Stimulated activated CD8-positive, alpha-beta memory T cell treated with anti-CD3 and anti-CD28 coated beads, Interleukin-2, amount 100 ng/mL, for 48 hours (primary cell): ENCODE results near the gene CEP170.

ENCODE experiments used
- DNase-seq, 2 donors: peaks; one replicate each; pipeline ENCODE4 v3.0.0-alpha.2; 2020; ENCODE audit warnings: low read depth in 2 of 2

Gene CEP170

DNA sequence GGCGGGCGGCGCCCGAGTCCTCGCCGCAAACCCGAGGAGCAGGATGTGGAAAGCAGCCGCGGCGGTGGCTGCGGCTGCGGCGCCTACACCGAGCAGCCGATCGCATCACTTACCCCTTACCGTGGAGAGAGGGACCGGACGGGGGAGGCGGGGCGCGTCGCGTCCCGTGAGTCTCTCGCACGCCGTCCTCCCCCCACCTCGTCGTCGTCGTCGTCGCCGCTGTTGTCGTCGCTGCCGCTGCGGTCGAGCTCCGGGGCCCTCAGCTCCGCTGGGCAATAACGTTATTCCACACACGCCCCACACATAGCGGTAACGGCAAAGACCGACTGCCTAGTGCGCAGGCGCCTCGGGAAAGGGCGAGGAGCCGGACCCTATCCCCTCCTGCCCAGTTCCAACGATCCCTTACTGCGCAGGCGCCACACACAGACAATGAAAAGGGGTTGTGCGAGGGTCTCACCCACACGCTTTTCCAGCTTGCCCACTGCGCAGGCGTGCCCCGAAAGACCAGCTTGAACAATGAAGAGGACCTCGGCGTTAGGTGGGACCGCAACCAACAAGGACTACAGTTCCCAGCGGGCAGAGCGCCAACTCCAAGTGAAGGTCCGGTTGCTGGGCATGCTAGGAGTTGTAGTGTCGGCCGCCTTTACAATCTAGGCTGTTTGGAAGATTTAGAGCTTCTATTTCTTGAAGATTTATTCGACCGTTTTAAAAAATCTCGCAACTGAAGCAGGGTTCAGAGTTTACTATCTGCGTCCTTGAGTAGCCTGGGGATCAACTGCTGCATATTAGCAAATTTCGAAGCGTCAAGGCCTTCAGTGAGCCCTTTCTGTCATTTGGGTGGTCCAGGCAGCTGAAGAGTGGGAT lies at the start of gene CEP170:
Gene CEP170, minus strand, starts transcription at position 355 of the 864 bp plus-strand sequence. CDS start 30,001 bp downstream, outside the sequence.
- DNase-seq: peak; percentile 80 to 82

DNA sequence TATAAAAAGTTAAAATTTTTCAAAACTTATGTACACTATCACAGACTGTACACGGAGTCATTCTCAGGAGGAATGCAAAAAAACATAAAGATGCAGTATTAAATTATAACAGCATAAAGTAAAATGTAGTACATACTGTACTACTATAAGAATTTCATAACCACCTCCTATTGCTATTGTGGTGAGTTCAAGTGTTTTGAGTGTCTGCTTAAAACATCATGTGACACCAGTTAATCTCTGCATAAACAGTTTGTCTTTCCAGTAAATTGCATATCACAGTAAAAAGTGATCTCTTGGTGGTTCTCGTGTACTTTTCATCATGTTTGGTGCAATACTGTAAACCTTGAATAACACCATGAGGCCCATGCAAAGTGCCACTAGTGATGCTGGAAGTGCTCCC lies 46.0 kb upstream of the CEP170 start:
- DNase-seq: no peak

DNA sequence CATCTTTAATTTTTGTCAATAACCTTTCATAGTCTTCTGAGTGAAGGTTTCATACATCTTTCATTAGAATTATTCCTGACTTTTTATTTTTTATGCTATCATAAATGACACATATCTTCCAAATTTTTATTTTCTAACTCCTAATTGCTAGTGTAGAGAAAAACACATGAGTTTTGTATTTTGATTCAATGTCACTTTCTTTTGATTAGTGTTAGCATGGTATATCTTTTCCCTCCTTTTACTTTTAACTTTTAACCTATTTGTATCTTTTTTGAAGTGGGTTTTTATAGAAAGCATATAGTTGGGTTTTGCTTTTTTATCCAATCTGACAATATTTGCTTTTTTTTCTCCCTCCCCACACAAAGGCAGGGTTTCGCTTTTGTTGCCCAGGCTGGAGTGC lies 44.0 kb upstream of the CEP170 start:
- no peak for DNase-seq

DNA sequence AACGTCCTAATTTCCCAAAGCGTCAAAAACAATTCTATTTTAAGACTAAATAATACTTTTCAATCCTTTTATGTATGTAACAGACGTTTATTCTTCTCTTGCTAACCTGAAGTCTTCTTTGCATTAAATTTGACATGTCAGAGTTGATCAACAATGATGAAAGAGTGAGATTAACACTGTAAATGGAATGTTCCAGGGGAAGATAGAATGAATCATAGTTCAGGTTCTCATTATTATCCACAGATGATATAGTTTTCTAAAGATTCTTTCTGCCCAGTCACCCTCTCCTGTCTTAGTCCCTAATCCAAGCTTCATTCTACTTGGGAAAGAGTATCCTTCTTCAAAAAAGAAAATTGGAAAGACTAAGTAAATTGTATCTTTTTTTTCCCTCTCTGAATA lies 39.6 kb upstream of the CEP170 start:
- DNase-seq: no peak

DNA sequence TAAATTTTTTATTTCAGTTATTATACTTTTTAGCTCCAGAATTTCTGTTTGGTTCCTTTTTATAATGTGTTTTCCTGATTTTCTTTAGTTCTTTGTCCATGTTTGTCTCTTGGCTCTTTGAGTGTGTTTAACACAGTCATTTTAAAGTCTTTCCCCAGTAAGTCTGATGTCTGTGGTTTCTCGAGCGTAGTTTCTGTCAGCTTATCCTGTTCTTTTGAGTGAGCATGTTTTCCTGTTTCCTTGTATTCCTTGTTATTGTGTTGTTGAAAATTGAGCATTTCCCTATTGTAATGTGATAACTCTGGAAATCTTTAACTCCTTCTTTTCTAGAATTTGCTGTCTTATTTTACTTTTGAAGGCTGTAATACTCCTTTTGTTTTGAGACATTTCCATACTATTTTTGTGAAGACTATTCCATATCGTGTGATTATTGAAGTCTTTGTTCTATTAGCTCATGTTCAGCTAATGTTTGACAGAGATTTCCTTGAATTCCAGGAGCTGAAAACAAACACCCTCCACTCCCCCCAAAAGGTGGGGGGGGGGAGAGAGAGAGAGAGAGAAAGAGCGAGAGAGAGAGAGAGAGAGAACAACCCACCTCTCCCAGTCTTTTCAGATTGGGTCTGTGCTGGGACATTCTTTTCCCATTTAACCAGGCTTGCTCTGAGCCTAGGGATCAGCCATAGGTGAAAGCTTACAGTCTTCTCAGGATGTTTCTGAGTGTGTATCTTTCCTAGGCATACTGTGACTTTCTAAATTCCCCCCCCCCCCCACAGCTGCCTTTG lies 39.1 kb upstream of the CEP170 start:
- no peak for DNase-seq

DNA sequence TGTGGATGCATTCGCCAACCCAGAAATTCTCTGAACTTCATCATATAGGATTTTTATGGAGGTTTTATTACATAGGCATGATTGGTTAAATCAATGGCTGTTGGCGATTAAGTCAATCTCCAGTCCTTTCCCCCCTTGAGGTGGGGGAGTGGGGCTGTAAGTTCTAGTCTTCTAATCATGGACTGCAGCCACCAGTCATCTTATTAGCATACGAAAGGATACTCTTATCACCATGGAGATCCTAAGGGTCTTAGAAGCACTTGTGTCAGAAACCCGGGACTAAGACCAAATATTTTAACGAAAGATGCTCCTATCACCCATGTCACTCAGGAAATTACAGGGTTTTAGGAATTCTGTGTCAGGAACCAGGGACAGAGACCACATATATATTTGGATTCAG lies 37.0 kb upstream of the CEP170 start:
- no peak for DNase-seq

DNA sequence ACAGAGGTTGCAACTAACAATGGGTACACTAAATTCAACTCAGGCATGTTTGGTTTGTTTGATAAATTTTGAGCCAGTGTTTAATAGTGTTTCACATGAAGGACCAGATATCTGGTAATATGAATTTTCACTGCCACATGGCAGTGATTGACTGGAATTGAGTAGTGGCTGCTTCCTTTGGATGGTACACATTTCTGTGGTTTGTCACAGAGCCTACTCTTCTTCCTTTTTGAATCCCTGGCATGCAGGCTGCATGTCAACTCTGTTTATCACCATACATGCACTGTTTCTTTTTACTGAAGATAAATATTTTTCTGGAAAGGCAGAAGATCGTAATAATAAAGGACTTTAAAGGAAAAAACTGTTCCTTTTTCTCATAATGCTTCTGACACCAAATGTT lies 36.2 kb upstream of the CEP170 start:
- DNase-seq: no peak

DNA sequence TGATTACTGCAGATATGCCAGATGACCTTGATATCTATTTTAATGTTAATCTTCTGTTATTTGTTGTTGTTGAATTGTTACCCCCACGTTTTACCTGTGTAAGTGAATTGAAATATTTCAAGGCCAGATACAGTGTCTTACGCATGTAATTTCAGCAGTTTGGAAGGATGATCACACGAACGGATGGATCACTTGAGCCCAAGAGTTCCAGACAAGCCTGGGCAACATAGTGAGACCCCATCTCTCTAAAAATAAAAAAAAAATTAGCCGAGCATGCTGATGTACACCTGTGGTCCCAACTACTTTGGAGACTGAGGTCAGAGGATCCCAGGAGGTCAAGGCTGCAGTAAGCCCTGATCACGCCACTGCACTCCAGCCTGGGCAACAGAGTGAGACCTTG lies 33.0 kb upstream of the CEP170 start:
- no peak for DNase-seq

DNA sequence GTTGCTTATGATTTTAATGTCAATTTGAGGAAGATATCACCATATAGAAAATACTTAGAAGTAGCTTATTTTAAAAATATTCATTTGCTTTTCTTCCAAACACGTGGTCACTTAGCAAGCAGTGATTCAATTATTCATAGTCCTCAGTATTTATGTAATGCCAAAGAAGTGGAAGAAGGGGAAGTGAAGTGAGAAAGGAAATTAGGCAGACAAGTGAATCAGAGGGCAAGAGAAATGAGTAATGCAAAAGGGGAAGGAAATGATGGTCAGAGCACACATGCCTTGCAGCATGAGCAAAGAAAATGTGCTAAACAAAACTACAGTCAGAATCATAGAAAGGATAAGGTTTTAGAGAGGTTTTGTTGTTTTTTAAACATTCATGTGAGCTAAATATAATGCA lies 32.6 kb upstream of the CEP170 start:
- no peak for DNase-seq

DNA sequence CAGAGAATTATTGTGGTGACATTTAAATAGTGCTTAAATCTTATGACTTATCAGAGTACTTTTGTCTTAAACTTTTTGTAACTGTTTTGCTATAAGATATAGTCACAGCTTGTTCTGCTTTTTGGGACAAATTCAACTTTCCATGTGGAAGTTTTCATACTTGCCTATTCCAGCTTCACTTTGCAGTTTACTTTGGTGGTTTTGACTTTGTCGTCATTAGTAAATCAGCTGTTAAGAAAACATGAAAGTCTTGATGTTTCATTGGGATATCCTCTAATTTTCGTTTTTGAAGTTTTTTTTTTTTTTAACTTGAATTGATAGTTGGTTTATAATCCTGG lies 32.0 kb upstream of the CEP170 start:
- DNase-seq: no peak

DNA sequence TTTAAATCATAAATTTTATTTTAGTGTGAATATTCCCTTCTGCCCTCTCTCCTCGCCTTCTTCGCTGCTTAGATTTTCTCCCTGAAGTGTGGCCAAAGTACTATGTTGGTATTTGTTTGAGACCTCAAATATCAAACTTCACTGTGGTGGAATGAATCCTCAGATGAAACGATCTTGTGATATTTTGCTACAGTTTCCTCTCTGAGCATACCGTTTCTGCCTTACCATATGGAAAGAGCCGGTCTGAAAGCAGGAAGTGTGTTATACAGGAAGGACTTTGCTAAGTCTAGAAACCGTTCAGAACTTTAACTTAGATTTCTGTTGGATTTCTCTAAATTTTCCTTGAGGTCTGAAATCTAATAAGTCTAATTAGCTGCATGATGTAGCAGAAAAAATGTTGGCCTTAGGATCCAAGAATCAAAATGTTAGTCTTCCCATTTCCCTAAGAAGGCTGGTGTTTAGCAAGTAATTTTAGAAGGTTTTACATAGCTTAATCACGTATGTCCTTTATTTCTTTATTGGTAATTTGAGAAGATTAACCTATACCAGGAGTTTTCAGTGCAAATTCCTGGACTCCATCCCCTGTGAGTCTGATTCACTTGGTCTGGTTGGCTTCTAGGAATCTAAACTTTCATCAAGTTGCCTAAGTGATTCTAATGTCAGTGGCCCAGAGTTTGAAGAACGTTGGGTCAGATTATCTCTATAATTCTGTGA lies 31.5 kb upstream of the CEP170 start:
- DNase-seq: no peak

DNA sequence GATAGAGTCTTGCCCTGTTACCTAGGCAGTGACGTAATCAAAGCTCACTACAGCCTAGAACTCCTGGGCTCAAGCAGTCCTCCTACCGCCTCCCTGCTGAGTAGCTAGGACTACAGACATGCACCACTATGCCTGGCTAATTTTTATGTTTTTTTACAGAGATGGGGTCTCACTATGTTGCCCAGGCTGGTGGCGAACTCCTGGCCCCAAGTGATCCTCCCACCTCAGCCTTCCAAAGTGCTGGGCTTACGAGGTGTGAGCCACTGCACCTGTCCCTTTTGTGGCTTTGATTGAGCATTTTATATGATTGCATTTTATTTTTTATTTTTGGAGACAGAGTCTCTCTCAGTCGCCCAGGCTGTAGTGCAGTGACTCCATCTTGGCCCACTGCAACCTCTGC lies 26.6 kb upstream of the CEP170 start:
- no peak for DNase-seq

DNA sequence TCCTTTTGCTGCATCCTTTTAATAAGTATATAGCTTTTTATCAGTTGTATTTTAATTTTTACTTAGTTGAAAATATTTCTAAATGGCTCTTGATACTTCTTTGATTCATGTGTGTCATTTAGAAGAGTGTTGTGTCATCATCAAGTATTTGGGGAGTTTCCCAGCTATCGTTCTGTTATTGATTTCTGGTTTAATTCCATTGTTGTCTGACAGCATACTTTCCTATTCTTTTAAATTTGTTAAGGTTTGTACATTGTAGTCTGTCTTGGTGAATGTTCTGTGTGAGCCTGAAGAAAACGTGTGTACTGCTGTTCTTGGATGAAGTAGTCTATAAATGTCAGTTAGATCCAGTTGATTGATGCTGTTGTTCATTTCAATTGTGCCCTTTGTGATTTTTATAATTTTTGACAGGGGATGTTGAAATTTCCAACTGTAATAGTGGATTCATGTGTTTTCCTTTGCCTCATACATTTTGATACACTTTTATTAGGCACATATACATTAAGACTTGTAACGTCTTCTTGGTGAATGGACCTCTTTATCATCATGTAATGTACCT lies 25.6 kb upstream of the CEP170 start:
- DNase-seq: no peak

DNA sequence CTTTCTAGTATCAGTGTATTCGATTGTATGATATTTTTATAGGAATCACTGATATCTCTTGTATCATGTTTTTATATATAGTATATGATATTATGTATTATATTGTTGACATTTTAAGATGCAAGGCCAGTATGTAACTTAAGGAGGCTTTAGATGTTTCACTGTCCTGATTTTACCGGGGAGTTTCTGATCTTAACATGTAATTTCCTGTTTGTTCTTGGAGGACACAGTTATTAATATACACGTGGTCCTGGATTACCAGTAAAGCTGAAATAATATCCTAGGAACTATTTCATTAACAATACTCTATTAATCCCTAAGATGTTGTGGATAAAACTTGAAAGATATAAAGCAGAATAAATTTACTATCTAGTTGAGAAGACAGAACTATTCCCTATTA lies 20.2 kb upstream of the CEP170 start:
- no peak for DNase-seq

DNA sequence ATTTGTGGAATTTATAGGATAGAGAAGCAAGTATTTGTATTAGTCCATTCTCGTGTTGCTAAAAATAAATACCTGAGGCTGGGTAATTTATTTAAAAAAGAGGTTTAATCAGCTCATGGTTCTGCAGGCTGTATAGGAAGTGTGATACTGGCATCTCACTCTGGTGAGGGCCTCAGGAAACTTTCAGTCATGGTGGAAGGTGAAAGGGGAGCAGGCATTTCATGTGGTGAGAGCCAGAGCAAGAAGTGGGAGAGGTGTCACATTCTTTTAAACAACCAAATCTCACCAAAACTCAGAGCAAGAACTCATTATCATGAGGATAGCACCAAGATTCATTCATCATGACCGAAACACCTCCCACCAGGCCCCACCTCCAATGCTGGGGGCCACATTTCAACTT lies 18.9 kb upstream of the CEP170 start:
- DNase-seq: no peak

DNA sequence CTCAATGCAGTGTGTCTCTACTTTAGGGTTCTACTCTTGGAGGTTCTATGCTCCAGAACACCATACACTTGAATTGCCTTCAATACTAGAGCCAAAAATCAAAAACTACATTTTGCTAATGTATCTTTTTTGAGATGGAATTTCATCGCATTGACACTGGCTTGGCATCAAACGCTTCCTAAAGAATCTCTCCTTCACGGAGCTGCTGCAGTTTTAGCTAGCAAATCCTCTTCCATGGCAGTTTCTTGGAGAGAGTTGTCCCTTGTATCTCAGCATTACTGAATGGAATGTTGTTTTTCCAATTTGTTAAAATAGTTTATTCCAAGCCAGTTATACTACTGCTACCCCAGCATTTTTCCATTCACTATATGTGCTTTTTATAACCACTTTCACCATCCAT lies 18.4 kb upstream of the CEP170 start:
- no peak for DNase-seq

DNA sequence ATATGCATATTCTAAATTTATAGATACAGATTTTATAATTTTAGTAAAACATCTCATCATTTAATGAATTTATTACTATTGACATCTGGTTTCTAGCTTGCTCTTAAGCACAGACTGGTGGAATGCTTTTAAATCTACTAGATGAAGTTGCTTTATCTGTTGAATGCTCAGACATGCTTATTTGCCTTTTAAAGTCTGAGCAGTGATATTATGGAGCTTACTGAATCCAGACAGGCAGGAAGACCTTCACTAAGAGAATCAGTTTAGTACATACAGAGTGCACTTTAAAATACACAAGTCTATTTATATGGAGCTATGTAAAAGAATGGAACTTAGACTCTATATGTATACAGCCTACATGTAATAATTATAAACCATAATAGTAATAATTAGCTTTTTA lies 17.3 kb upstream of the CEP170 start:
- no peak for DNase-seq

DNA sequence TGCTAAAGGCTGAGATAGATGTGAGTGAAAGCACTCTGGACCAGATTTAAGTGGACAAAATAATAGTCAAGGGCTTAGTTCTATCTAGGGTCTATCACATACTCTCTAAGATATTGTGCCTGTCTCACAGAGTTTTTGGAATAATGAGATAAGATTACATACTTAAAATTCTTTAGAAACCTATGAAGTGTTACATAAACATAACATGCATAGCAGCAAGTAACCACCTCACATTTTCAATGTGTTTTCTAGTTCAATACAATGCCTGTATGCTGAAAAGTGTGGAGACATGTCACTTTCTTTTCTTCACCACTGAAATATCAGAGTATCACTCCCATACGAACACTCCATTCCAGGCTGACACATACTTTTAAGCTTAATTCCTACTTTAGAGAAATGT lies 16.9 kb upstream of the CEP170 start:
- DNase-seq: no peak

DNA sequence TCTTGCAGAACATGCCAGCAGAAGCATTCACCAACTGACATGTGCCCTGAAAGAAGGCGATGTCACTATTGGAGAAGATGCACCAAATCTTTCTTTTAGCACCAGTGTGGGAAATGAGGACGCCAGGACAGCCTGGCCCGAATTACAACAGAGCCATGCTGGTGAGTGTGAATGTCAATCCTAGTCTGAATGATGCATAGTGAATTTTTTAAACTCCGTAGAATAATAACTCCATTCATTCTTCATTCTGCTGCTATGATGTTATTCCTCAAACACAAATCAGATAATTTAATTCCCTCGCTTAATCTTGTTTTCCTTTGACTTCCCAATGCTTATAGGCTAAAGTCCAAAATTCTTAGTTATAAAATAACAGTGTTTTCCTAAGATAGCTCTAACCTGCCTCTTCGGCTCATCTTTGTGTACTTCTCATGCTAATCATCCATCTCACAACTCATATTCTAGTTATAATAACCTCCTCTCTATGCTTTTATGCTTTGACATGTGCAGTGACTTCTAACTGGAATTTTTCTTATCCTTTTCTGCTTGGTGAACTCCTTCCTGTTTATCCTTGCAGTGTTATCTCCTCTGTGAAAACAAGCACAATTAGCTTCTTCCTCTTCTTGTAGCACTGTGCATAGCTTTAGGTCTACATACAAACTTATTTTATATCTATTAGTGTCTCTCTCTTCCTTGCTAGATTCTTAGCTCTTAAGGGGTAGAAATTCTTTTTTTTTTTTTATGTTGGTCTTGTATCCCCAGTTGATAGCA lies 15.2 kb upstream of the CEP170 start:
- DNase-seq: no peak

DNA sequence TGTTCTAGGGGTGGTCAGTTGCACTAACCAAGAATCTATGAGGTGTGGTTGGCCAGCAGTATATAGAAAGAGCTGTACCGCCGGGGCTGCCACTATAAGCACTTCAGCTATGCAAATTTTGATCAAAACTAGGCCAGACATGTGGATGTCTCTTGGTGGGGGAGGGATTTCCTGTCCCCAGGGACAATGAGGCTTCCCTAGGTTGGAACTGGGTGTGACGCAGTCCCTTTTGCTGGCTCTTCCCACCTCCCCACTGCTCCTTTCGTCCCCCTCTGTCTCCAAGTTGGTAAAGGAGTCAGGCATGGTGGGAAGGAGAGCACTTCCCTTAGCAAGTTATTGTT lies 14.3 kb upstream of the CEP170 start:
- no peak for DNase-seq

DNA sequence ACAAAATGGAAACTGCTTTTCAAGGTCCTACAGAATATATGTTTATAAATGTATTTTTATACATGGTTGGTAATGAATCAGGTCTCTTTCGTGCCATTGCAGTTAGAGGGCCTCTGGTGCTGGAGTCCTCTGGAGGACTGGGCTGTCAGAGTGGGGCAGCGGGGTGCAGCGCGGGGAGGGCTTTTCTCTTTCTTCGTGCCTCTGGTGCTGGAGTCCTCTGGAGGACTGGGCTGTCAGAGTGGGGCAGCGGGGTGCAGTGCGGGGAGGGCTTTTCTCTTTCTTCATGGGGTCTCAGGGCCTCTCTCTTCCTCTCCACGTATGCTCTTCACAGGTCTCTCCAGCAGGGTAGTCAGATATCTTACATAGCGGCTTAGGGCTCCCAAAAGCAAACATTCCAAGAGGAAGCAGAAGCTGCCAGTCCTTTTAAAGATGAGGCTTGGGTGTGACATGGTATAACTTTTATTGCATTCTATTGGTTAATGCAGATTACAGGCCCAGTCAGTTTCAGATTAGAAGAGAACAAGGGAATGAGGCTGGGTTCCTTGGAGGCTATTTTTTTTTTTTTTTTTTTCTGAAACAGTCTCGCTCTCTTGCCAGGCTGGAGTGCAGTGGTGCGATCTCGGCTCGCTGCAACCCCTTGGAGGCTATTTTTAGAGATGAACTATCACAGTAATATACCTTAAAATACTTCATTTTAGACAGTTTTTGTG lies 13.8 kb upstream of the CEP170 start:
- DNase-seq: no peak
